Suprapubic skin (tissue), 4 donors: Measurements from ENCODE around the gene ALDH18A1.

ENCODE experiments used
- EP300 ChIP-seq: sonication (generic); formaldehyde crosslinking; IDR thresholded peaks from one replicate; pipeline ENCODE4 v1.6.1; 2017; ENCODE audit warnings: antibody characterized with exemption
- POLR2A ChIP-seq, 2 donors: fragments of 450-650 bp; IDR thresholded peaks; one replicate each; pipeline ENCODE4 v1.6.1; 2017; ENCODE audit warnings: antibody characterized with exemption in 2 of 2, mild to moderate bottlenecking in 2 of 2, moderate library complexity in 2 of 2
- POLR2AphosphoS5 ChIP-seq, 3 donors: sonication (generic); formaldehyde crosslinking; IDR thresholded peaks; one replicate each; pipeline ENCODE4 v1.6.1; 2017; ENCODE audit warnings: antibody characterized with exemption in 3 of 3
- TF ChIP-seq, protein P1 (sequence below), 2 donors: fragments of 200-600 bp in 1 of 2; fragments of 450-650 bp in 1 of 2; sonication (generic) in 1 of 2; IDR thresholded peaks; one replicate each; pipeline ENCODE4 v1.5.1; 2016 to 2019; ENCODE audit warnings: antibody characterized with exemption in 2 of 2, mild to moderate bottlenecking in 1 of 2, moderate library complexity in 1 of 2

DNA sequence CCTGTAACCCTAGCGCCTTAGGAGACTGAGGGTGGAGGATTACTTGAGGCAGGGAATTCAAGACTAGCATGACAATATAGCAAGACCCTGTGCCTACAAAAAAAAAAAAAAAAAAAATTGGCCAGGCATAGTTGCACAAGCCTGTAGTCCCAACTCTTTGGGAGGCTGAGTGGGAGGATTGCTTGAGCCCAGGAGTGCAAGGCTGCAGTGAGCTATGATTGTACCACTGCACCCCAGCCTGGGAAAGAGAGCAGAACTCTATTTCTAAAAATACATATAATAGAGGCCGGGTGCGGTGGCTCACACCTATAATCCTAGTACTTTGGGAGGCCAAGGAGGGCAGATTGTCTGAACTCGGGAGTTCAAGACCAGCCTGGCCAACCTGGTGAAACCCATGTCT, 85.1 kb downstream of the ALDH18A1 start:
- TF ChIP-seq, protein P1, sequence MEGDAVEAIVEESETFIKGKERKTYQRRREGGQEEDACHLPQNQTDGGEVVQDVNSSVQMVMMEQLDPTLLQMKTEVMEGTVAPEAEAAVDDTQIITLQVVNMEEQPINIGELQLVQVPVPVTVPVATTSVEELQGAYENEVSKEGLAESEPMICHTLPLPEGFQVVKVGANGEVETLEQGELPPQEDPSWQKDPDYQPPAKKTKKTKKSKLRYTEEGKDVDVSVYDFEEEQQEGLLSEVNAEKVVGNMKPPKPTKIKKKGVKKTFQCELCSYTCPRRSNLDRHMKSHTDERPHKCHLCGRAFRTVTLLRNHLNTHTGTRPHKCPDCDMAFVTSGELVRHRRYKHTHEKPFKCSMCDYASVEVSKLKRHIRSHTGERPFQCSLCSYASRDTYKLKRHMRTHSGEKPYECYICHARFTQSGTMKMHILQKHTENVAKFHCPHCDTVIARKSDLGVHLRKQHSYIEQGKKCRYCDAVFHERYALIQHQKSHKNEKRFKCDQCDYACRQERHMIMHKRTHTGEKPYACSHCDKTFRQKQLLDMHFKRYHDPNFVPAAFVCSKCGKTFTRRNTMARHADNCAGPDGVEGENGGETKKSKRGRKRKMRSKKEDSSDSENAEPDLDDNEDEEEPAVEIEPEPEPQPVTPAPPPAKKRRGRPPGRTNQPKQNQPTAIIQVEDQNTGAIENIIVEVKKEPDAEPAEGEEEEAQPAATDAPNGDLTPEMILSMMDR (IDR thresholded peaks at IDR 0.05): no peak
- TF ChIP-seq POLR2A (IDR thresholded peaks at IDR 0.05) (no peak), EP300 (no peak), POLR2AphosphoS5 (IDR thresholded peaks at IDR 0.05) (no peak)
